ENCODE measurements around the gene VAV3.
A peak's percentile ranks its signal among the peaks of the same experiment; 100 is the strongest.

Gene VAV3

GRCh38 chr1:107791348-107791747, 173.6 kb downstream of the VAV3 start:
- DNase-seq (ENCODE audit: low read depth in 2 of 2) = no peak

- no peak for DNase-seq (ENCODE audit: low read depth in 2 of 2)
These were observed 175.0 kb downstream of the VAV3 start for GRCh38 chr1:107789817-107790524.

- DNase-seq (ENCODE audit: low read depth in 2 of 2) = no peak
These were observed 176.5 kb downstream of the VAV3 start for GRCh38 chr1:107788206-107789202.

GRCh38 chr1:107787299-107787698, 177.7 kb downstream of the VAV3 start:
- DNase-seq (ENCODE audit: low read depth in 2 of 2) = no peak

GRCh38 chr1:107786203-107786845, 178.7 kb downstream of the VAV3 start:
- no peak for DNase-seq (ENCODE audit: low read depth in 2 of 2)

- DNase-seq (ENCODE audit: low read depth in 2 of 2) = no peak
These were observed 179.3 kb downstream of the VAV3 start for GRCh38 chr1:107785496-107786202.

GRCh38 chr1:107782217-107782845, 182.6 kb downstream of the VAV3 start:
- peak in 1 of 2 donors; percentile 58 for DNase-seq (ENCODE audit: low read depth in 2 of 2)

- no peak for DNase-seq (ENCODE audit: low read depth in 2 of 2)
These were observed 183.7 kb downstream of the VAV3 start for GRCh38 chr1:107781245-107781644.

GRCh38 chr1:107777664-107778047, 187.3 kb downstream of the VAV3 start:
- DNase-seq (ENCODE audit: low read depth in 2 of 2) = no peak

GRCh38 chr1:107776900-107777663, 187.9 kb downstream of the VAV3 start:
- no peak for DNase-seq (ENCODE audit: low read depth in 2 of 2)

GRCh38 chr1:107771377-107771776, 193.6 kb downstream of the VAV3 start:
- no peak for DNase-seq (ENCODE audit: low read depth in 2 of 2)

GRCh38 chr1:107767156-107767582, 197.8 kb downstream of the VAV3 start:
- no peak for DNase-seq (ENCODE audit: low read depth in 2 of 2)

- DNase-seq (ENCODE audit: low read depth in 2 of 2) = no peak
These were observed 198.4 kb downstream of the VAV3 start for GRCh38 chr1:107766533-107766932.

- DNase-seq (ENCODE audit: low read depth in 2 of 2) = no peak
These were observed 202.1 kb downstream of the VAV3 start for GRCh38 chr1:107762751-107763390.

GRCh38 chr1:107760065-107760464, 204.9 kb downstream of the VAV3 start:
- no peak for DNase-seq (ENCODE audit: low read depth in 2 of 2)

GRCh38 chr1:107750364-107750959, 214.5 kb downstream of the VAV3 start:
- DNase-seq (ENCODE audit: low read depth in 2 of 2) = peak in 1 of 2 donors; percentile 3

GRCh38 chr1:107748531-107748930, 216.4 kb downstream of the VAV3 start:
- no peak for DNase-seq (ENCODE audit: low read depth in 2 of 2)

- no peak for DNase-seq (ENCODE audit: low read depth in 2 of 2)
These were observed 223.7 kb downstream of the VAV3 start for GRCh38 chr1:107741242-107741641.

GRCh38 chr1:107740579-107740978, 224.4 kb downstream of the VAV3 start:
- no peak for DNase-seq (ENCODE audit: low read depth in 2 of 2)
